SU-DHL-6 (cell line): ENCODE measurements around the gene ICE1.

Source experiments
- H2AFZ ChIP-seq: fragments of 200-600 bp; sonication (generic); 2 replicates; pipeline ENCODE4 v1.6.1; 2014; ENCODE audit warnings: low read depth, mild to moderate bottlenecking, moderate library complexity, mixed read lengths, antibody characterized with exemption, low read length; ENCODE audit not compliant: severe bottlenecking
- H3F3A ChIP-seq: fragments of 200-600 bp; shearing (Covaris generic); 2 replicates; pipeline ENCODE4 v1.6.0; 2016; ENCODE audit warnings: antibody characterized with exemption, mild to moderate bottlenecking; ENCODE audit not compliant: insufficient read depth
- H3K27ac ChIP-seq: fragments of 200-600 bp; sonication (generic); 2 replicates; pipeline ENCODE4 v1.5.1; 2016; ENCODE audit warnings: low read depth, mild to moderate bottlenecking, low read length, moderate library complexity, mixed read lengths
- H3K27me3 ChIP-seq: fragments of 200-600 bp; sonication (generic), shearing (Covaris generic); 2 replicates; pipeline ENCODE4 v1.6.0; 2014; ENCODE audit warnings: mild to moderate bottlenecking, low read length
- H3K36me3 ChIP-seq: fragments of 200-600 bp; sonication (generic); 2 replicates; pipeline ENCODE4 v1.6.1; 2014; ENCODE audit warnings: mild to moderate bottlenecking, low read length, mixed read lengths
- H3K4me2 ChIP-seq: fragments of 300-600, 200-600 bp; shearing (Covaris generic), sonication (generic); 2 replicates; pipeline ENCODE4 v1.6.0; 2014; ENCODE audit warnings: low read length, low read depth, mild to moderate bottlenecking; ENCODE audit not compliant: poor library complexity, severe bottlenecking
- H3K4me3 ChIP-seq: fragments of 200-600 bp; sonication (generic); 2 replicates; pipeline ENCODE4 v1.5.1; 2014; ENCODE audit warnings: antibody characterized with exemption, low read length, mild to moderate bottlenecking, mixed read lengths; ENCODE audit not compliant: insufficient read depth, poor library complexity, severe bottlenecking
- H3K79me2 ChIP-seq: fragments of 200-600 bp; sonication (generic); 2 replicates; pipeline ENCODE4 v1.6.1; 2014; ENCODE audit warnings: mild to moderate bottlenecking, low read length, moderate library complexity; ENCODE audit not compliant: insufficient read depth
- H3K9ac ChIP-seq: fragments of 200-600 bp; sonication (generic); 2 replicates; pipeline ENCODE4 v1.7.0; 2014; ENCODE audit warnings: mild to moderate bottlenecking, low read length
- H3K9me2 ChIP-seq: fragments of 200-600 bp; sonication (generic); replicated peaks from 2 replicates; pipeline ENCODE4 v1.6.1; 2014; ENCODE audit warnings: low read length; ENCODE audit not compliant: insufficient read depth
- H3K9me3 ChIP-seq: fragments of 200-600 bp; sonication (generic); 2 replicates; pipeline ENCODE4 v1.6.1; 2014; ENCODE audit warnings: low read length, mixed read lengths; ENCODE audit not compliant: insufficient read depth
- H4K20me1 ChIP-seq: fragments of 200-600 bp; sonication (generic); 2 replicates; pipeline ENCODE4 v1.6.1; 2014; ENCODE audit warnings: low read depth, mild to moderate bottlenecking, antibody characterized with exemption, low read length, moderate library complexity, mixed read lengths
- CTCF ChIP-seq: fragments of 200-600 bp; sonication (generic); IDR thresholded peaks from one replicate; pipeline ENCODE4 v1.5.1; 2017; ENCODE audit warnings: antibody characterized with exemption, mild to moderate bottlenecking, low read length, moderate library complexity; ENCODE audit not compliant: insufficient read depth, poor library complexity, severe bottlenecking
- EZH2phosphoT487 ChIP-seq: fragments of 200-600 bp; sonication (generic), shearing (Covaris generic); conservative IDR thresholded peaks from 2 replicates; pipeline ENCODE4 v1.6.1; 2018; ENCODE audit warnings: mild to moderate bottlenecking, antibody characterized with exemption, low read length, moderate library complexity, mixed read lengths

Gene ICE1

DNA sequence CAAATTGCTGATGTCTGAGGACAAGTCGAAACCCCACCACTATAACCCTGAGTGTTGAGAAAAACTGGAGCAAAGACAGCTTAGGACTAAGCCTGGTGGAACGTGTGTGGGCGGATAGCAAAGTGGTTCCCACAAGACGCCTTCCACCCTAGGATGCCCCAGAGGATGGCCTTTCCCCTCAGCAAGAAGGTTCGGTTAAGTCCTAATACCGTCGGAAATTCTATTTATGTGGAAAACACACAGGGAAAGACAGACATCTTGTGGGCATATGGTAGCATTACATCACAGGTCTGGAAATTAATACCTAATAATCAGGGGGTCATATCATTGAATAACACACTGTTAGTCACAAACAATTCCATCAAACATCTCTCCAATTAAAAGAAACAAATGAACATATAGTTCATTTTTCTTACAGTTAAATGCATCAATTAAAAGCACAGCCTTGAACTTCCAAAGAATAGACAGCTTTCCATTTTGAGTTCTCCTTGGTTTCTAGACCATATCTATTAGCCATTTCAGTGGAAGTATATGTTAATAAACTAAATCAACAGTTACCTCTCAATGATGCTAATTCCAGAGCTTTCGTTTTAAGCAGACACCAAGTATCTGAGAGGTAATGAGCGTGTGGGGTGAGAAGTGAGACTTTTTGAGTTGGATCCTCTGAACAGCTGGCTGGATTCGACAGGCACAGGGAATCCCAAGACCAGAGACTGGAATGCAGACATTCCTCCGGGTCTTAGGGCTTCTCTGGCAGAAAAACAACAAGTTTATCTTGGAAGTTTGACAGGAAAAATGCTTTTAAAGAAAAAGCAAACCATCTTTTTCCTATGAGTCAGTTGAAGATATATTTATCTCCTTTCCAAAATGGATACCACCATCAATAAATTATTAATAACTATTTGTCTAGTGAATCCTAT is 2.9 kb upstream of the ICE1 start:
- H3K9me2 ChIP-seq = no peaks in the 10 kb centered on the region
- H3F3A ChIP-seq = peaks cover 5% of the 10 kb centered on the region; the same call in 1 of the 2 replicates
- H3K9ac ChIP-seq = no peak overlapping the region
- TF ChIP-seq CTCF = no peak
- no peak for TF ChIP-seq EZH2phosphoT487
- H2AFZ ChIP-seq = no peak overlapping the region
- no peaks in the 10 kb centered on the region for H3K9me3 ChIP-seq
- H3K27me3 ChIP-seq = no peaks in the 10 kb centered on the region
- H4K20me1 ChIP-seq = no peaks in the 10 kb centered on the region
- H3K4me2 ChIP-seq = no peak overlapping the region
- peaks cover 20% of the 10 kb centered on the region for H3K79me2 ChIP-seq
- H3K27ac ChIP-seq = no peak overlapping the region
- H3K4me3 ChIP-seq = no peak overlapping the region
- H3K36me3 ChIP-seq = no peaks in the 10 kb centered on the region

GRCh38 chr5:5420251-5420650 is 2.2 kb upstream of the ICE1 start:
- Histone ChIP-seq H3K36me3 (no peaks in the 10 kb centered on the region), H3K9me3 (no peaks in the 10 kb centered on the region), H4K20me1 (no peaks in the 10 kb centered on the region), H2AFZ (no peak overlapping the region), H3K27me3 (no peaks in the 10 kb centered on the region), H3K9me2 (no peaks in the 10 kb centered on the region), H3F3A (peaks cover 5% of the 10 kb centered on the region; the same call in 1 of the 2 replicates), H3K4me3 (no peak overlapping the region), H3K9ac (no peak overlapping the region), H3K79me2 (peaks cover 27% of the 10 kb centered on the region), H3K27ac (no peak overlapping the region), H3K4me2 (no peak overlapping the region)
- TF ChIP-seq CTCF (no peak), EZH2phosphoT487 (no peak)

GRCh38 chr5:5421149-5421960 is 1.1 kb upstream of the ICE1 start:
- H3F3A ChIP-seq = peaks cover 5% of the 10 kb centered on the region; the same call in 1 of the 2 replicates
- TF ChIP-seq EZH2phosphoT487 (no peak), CTCF (no peak)
- no peaks in the 10 kb centered on the region for H4K20me1 ChIP-seq
- peak overlapping the region; percentile 58 for H2AFZ ChIP-seq
- H3K79me2 ChIP-seq = peaks cover 36% of the 10 kb centered on the region
- H3K4me3 ChIP-seq = peak overlapping the region; percentile 66
- H3K4me2 ChIP-seq = peak overlapping the region; percentile 75
- H3K9me2 ChIP-seq = no peaks in the 10 kb centered on the region
- H3K9me3 ChIP-seq = no peaks in the 10 kb centered on the region
- no peaks in the 10 kb centered on the region for H3K36me3 ChIP-seq
- H3K27ac ChIP-seq = 0 out of 2 replicates have a peak overlapping the region, but pooled peaks have one; percentile 80
- H3K27me3 ChIP-seq = no peaks in the 10 kb centered on the region
- H3K9ac ChIP-seq = peak overlapping the region; percentile 84
